Nephron progenitor cell (in vitro differentiated cells): Measurements from ENCODE around the gene RAB1A.
"Not testable (repeated sequence)": the region's sequence is repeated elsewhere in the genome, so short reads cannot be mapped to it uniquely, and the experiment has no call there.

ENCODE experiments used
- DNase-seq: peaks from one replicate; pipeline ENCODE4 v3.0.0; 2021
- H3K27ac Mint-ChIP-seq: 2 replicates; pipeline ENCODE4 v1.8.0; 2021; ENCODE audit warnings: mild to moderate bottlenecking, moderate library complexity, mixed read lengths
- H3K27me3 Mint-ChIP-seq: 2 replicates; pipeline ENCODE4 v1.8.0; 2021; ENCODE audit warnings: mild to moderate bottlenecking, low read depth, mixed read lengths; ENCODE audit not compliant: poor library complexity
- H3K36me3 Mint-ChIP-seq: 2 replicates; pipeline ENCODE4 v1.8.0; 2021; ENCODE audit warnings: low read depth, mixed read lengths
- H3K4me1 Mint-ChIP-seq: 2 replicates; pipeline ENCODE4 v1.8.0; 2021; ENCODE audit warnings: mixed read lengths
- H3K4me3 Mint-ChIP-seq: 2 replicates; pipeline ENCODE4 v1.8.0; 2021; ENCODE audit warnings: mild to moderate bottlenecking, moderate library complexity, mixed read lengths
- H3K9me3 Mint-ChIP-seq: 2 replicates; pipeline ENCODE4 v1.8.0; 2021; ENCODE audit warnings: mild to moderate bottlenecking, moderate library complexity, mixed read lengths
- TF ChIP-seq, protein P1 (sequence below): fragments of 200-600 bp; sonication (generic); IDR thresholded peaks from 2 replicates; pipeline ENCODE4 v1.5.0; 2021; ENCODE audit warnings: antibody characterized with exemption

RAB1A gene

DNA sequence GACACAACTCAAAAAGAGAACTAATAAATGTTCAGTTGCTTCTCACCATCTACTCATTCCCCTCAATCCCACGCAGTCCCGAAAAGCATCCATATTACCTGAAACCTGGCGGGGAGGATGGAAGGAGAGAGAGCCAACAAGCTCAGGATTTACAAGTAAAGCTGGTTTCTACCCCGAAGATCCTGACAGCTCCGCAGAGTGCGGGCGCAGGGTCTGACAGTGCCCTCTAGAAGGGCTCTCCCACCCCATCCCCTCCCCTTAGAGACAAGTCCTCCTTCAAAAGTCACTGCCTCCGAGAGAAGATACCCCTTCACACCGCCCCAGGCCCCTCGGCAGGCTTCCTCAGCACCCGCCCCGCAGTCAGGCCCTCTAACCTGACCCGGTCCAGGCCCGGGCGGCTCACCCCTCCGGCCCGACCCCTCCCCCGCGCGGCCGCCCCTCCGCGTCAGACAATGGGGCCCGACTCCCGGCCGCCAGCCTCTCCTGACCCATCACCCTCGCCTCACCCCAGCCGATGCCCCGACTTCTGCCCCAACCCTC, 550 bp downstream of the RAB1A start:
- peak overlapping the region; percentile 97 for H3K4me3 Mint-ChIP-seq
- H3K9me3 Mint-ChIP-seq = no peaks in the 10 kb centered on the region
- peak overlapping the region; percentile 100 for H3K27ac Mint-ChIP-seq
- TF ChIP-seq, protein P1, sequence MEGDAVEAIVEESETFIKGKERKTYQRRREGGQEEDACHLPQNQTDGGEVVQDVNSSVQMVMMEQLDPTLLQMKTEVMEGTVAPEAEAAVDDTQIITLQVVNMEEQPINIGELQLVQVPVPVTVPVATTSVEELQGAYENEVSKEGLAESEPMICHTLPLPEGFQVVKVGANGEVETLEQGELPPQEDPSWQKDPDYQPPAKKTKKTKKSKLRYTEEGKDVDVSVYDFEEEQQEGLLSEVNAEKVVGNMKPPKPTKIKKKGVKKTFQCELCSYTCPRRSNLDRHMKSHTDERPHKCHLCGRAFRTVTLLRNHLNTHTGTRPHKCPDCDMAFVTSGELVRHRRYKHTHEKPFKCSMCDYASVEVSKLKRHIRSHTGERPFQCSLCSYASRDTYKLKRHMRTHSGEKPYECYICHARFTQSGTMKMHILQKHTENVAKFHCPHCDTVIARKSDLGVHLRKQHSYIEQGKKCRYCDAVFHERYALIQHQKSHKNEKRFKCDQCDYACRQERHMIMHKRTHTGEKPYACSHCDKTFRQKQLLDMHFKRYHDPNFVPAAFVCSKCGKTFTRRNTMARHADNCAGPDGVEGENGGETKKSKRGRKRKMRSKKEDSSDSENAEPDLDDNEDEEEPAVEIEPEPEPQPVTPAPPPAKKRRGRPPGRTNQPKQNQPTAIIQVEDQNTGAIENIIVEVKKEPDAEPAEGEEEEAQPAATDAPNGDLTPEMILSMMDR = no peak
- H3K4me1 Mint-ChIP-seq = peaks cover 35% of the 10 kb centered on the region
- peaks cover 13% of the 10 kb centered on the region for H3K36me3 Mint-ChIP-seq
- peak; percentile 65 for DNase-seq
- H3K27me3 Mint-ChIP-seq = peaks cover 3% of the 10 kb centered on the region

DNA sequence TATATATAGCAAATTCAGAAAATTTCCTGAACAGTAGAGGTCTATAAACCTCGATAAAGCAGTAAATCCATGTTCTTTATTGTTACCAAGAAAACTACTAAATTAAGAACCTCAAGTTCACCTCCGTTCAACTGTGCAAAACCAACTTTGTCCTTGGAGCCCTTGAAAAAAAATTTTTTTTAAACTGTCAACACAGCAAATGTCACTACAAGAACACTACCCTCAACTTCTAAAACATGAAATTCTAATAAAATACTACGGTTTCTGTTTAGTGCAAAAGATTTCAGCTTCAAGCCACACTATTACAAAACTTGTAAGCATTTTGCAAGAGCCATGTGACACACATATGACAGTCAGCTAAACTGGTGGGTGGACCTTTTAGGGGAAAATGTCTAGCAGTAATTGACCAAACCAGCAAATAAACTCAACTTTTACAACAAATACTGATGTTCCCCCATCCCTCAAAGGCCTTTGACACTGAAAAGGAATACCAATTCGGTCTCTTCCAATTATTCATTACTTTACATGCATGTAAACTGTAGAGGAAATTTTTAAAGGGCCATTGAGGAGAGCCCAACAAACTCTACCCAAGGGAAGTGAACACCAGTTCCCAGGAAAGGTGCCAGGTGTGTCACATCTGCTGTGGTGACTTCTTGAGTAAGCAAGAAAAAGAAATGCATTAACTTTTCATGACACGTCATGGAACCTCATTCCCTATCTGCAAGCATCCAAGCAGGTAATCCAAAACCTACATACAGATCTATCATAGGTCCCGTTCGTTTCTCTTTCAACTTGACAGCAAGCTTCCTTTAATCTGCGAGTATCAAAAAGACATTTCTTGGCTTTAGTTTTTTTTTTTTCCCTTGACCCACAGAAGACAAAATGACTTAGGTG, 1.4 kb downstream of the RAB1A start:
- H3K4me3 Mint-ChIP-seq = peak overlapping the region; percentile 97
- peaks cover 14% of the 10 kb centered on the region for H3K36me3 Mint-ChIP-seq
- no peak for DNase-seq
- TF ChIP-seq, protein P1 = no peak
- H3K9me3 Mint-ChIP-seq = no peaks in the 10 kb centered on the region
- H3K27me3 Mint-ChIP-seq = peaks cover 3% of the 10 kb centered on the region
- H3K27ac Mint-ChIP-seq = peak overlapping the region; percentile 100
- H3K4me1 Mint-ChIP-seq = peaks cover 35% of the 10 kb centered on the region

DNA sequence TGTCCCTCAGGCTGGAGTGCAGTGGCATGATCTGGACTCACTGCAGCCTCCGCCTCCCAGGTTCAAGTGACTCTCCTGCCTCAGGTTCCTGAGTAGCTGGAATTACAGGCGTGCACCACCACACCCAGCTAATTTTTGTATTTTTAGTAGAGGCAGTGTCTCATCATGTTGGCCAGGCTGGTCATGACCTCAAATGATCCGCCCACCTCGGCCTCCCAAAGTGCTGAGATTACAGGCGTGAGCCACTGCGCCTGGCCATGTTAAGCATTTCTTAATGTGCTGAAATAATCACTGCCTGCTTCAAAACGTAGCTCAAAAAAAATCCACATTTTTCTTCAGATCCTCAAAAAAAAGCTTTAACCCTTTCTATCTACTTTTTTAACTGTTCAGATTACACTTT, 4.4 kb downstream of the RAB1A start:
- not testable (repeated sequence) for DNase-seq, H3K4me3 Mint-ChIP-seq, H3K27ac Mint-ChIP-seq, H3K9me3 Mint-ChIP-seq, H3K27me3 Mint-ChIP-seq
- Mint-ChIP-seq H3K36me3 (peaks cover 27% of the 10 kb centered on the region), H3K4me1 (peaks cover 35% of the 10 kb centered on the region)

DNA sequence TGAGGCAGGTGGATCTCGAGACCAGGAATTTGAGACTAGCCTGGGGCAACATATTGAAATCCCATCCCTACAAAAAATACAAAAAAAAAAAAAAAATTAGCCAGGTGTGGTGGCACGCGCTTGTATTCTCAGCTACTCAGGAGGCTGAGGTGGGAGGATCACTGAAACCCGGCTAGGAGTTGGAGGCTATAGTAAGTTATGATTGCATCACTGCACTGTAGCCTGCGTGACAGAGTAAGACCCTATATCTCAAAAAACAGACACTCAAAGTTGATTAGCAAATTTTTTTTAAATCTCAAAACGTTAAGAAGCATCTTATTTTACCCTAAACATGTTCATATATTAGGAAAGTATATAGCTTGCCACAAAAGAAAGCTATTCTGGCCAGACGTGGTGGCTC, 7.6 kb downstream of the RAB1A start:
- Mint-ChIP-seq H3K36me3 (peaks cover 35% of the 10 kb centered on the region), H3K27me3 (no peaks in the 10 kb centered on the region), H3K27ac (no peak overlapping the region), H3K9me3 (peaks cover 6% of the 10 kb centered on the region), H3K4me3 (no peak overlapping the region), H3K4me1 (peaks cover 18% of the 10 kb centered on the region)
- no peak for DNase-seq
- TF ChIP-seq, protein P1 = no peak

DNA sequence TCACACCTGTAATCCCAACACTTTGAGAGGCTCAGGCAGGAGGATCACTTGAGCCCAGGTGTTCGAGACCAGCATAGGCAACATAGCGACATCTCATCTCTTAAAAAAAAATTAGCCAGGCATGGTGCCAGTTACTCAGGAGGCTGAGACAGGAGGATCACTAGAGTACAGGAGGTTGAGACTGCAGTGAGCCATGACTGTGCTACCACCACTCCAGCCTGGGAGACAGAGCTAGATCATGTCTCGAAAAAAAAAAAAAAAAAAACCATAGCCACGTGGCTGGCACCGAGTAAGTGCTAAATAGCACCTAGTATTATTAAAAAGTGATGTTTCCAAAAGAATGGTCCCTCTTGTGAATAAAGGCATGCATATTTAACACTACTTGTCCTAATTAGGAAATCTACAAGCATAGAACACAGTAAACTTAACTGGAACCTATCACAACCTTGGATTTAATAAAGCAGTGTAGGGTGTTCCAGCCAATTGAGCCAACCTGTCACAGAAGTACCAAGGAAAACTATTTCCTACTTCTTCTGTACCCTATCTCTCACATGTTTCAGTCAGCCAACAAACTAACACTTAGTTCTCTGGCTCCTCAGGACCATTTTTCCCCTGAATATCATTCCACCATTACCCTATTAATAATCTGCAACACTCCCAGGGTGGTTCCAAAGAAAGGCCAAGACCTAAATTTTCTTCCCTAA, 8.8 kb downstream of the RAB1A start:
- peaks cover 6% of the 10 kb centered on the region for H3K4me1 Mint-ChIP-seq
- H3K4me3 Mint-ChIP-seq = no peak overlapping the region
- H3K9me3 Mint-ChIP-seq = peaks cover 11% of the 10 kb centered on the region
- no peak overlapping the region for H3K27ac Mint-ChIP-seq
- no peak for DNase-seq
- peaks cover 35% of the 10 kb centered on the region for H3K36me3 Mint-ChIP-seq
- H3K27me3 Mint-ChIP-seq = no peaks in the 10 kb centered on the region
- TF ChIP-seq, protein P1 = no peak

DNA sequence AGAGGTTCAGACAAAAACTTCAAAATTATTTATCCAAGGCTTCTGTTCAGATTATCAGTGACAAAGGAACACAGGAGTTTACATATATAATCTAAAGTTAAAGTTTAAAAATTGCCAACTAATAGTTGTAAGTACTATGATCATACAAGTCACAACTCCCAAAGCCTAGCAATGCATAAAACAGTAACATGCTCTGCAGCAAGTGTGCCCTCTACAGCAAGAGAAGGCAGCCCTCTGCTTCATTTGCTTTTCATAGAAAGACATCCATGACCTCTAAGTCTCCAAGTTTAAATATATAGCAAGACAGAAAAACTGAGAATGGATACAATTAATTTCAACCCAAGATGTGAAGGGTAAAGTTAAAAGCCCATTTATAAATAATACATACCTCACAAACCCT, 13.3 kb downstream of the RAB1A start:
- no peak for DNase-seq

More for the DNA sequence above, 13.3 kb downstream of the RAB1A start:
- H3K27ac Mint-ChIP-seq = no peak overlapping the region
- no peaks in the 10 kb centered on the region for H3K4me1 Mint-ChIP-seq
- H3K36me3 Mint-ChIP-seq = peaks cover 27% of the 10 kb centered on the region
- H3K27me3 Mint-ChIP-seq = no peaks in the 10 kb centered on the region
- TF ChIP-seq, protein P1 = no peak
- peaks cover 11% of the 10 kb centered on the region for H3K9me3 Mint-ChIP-seq
- no peak overlapping the region for H3K4me3 Mint-ChIP-seq
